ENCODE data around the gene THY1. TPM values are rescaled to one million over a fixed set of nuclear protein-coding genes. Genes with fewer than 3 reads are reported as not detected.

THY1 gene
- total and polyA plus RNA-seq, 7 donors = 5.3 to 214 (median 59.8) TPM

GRCh38 chr11:119377961-119378667 lies 44.9 kb downstream of the THY1 start:
- no peak for TF ChIP-seq EP300 (IDR thresholded peaks at IDR 0.05)
- no peak for TF ChIP-seq POLR2AphosphoS5 (IDR thresholded peaks at IDR 0.05)
- TF ChIP-seq, protein P1, sequence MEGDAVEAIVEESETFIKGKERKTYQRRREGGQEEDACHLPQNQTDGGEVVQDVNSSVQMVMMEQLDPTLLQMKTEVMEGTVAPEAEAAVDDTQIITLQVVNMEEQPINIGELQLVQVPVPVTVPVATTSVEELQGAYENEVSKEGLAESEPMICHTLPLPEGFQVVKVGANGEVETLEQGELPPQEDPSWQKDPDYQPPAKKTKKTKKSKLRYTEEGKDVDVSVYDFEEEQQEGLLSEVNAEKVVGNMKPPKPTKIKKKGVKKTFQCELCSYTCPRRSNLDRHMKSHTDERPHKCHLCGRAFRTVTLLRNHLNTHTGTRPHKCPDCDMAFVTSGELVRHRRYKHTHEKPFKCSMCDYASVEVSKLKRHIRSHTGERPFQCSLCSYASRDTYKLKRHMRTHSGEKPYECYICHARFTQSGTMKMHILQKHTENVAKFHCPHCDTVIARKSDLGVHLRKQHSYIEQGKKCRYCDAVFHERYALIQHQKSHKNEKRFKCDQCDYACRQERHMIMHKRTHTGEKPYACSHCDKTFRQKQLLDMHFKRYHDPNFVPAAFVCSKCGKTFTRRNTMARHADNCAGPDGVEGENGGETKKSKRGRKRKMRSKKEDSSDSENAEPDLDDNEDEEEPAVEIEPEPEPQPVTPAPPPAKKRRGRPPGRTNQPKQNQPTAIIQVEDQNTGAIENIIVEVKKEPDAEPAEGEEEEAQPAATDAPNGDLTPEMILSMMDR (IDR thresholded peaks at IDR 0.05) = no peak
- no peak for TF ChIP-seq POLR2A (IDR thresholded peaks at IDR 0.05)
- Histone ChIP-seq H3K9me3 (no peaks in the 10 kb centered on the region), H3K4me1 (peaks cover 0 to 47% (median 37%) of the 10 kb centered on the region in 4 donors), H3K4me3 (no peak overlapping the region), H3K27me3 (no peaks in the 10 kb centered on the region), H3K36me3 (no peaks in the 10 kb centered on the region), H3K27ac (peak overlapping the region in 1 of 4 donors; percentile 76)
- DNase-seq = no peak
- intact Hi-C loops (cut with DNase I) = no loop called here
- 82% methylated on average over 6 of the region's 6 CpGs for WGBS, 2 donors

- intact Hi-C loops (cut with DNase I) = no loop called here
- H3K4me1 ChIP-seq = peaks cover 0 to 45% (median 34%) of the 10 kb centered on the region in 4 donors
These were observed 45.7 kb downstream of the THY1 start for GRCh38 chr11:119377112-119377901.

DNA sequence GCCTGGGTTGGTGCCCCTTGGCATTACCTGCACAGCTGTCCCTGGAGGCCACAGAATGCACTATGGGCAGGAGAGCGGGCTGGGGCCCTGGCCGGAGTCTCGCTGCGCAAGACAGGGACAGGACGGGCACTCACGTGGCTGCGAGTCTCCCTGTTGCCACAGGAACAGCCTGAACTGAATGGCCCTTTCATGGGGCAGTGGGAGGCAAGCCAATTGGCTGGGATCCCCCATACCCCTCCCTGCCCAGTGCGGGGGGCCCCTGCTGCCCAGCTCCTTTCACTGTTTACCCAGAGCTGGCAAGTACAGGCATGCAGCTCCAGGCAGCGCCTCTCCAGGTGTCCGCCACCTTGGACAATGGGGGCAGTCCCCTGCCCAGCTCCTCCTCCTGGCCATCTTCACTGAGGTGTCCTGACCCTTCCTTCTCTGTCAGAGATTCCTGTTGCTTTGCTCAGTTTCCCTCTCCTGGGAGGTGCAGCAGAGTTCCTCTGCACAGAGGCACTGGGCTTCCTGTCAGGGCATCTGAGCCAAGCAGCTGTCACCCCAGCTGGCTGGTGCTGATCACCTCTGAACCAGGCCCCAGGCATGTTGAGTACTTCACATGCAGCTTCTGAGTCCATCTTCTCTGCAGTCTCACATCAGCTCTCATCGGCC lies 46.6 kb downstream of the THY1 start:
- Histone ChIP-seq H3K9me3 (no peaks in the 10 kb centered on the region), H3K27ac (peak overlapping the region; percentile 69 to 84 (median 76)), H3K36me3 (no peaks in the 10 kb centered on the region), H3K4me3 (no peak overlapping the region), H3K4me1 (peaks cover 0 to 39% (median 28%) of the 10 kb centered on the region in 4 donors), H3K27me3 (no peaks in the 10 kb centered on the region)
- peak; percentile 75 for DNase-seq
- WGBS, 2 donors = 35 to 65% methylated on average over 11 of the region's 11 CpGs
- intact Hi-C loops (cut with DNase I) = no loop called here
- TF ChIP-seq POLR2A (IDR thresholded peaks at IDR 0.05) (no peak), POLR2AphosphoS5 (IDR thresholded peaks at IDR 0.05) (peak in 1 of 4 donors; percentile 17)

More at GRCh38 chr11:119377112-119377901, 45.7 kb downstream of the THY1 start:
- Histone ChIP-seq H3K27me3 (no peaks in the 10 kb centered on the region), H3K27ac (peak overlapping the region in 2 of 4 donors; percentile 76 to 84), H3K9me3 (no peaks in the 10 kb centered on the region), H3K4me3 (no peak overlapping the region), H3K36me3 (no peaks in the 10 kb centered on the region)
- DNase-seq = no peak
- TF ChIP-seq POLR2AphosphoS5 (IDR thresholded peaks at IDR 0.05) (no peak), POLR2A (IDR thresholded peaks at IDR 0.05) (no peak), EP300 (IDR thresholded peaks at IDR 0.05) (no peak)
- TF ChIP-seq, protein P1 (IDR thresholded peaks at IDR 0.05) = no peak
- WGBS, 2 donors = 61 to 72% methylated on average over 12 of the region's 12 CpGs

GRCh38 chr11:119375337-119376196 lies 47.4 kb downstream of the THY1 start:
- H3K4me3 ChIP-seq = no peak overlapping the region
- intact Hi-C loops (cut with DNase I) = no loop called here

More at GRCh38 chr11:119375337-119376196, 47.4 kb downstream of the THY1 start:
- Histone ChIP-seq H3K27ac (peak overlapping the region; percentile 69 to 84 (median 76)), H3K36me3 (no peaks in the 10 kb centered on the region), H3K9me3 (no peaks in the 10 kb centered on the region), H3K4me1 (peaks cover 0 to 36% (median 26%) of the 10 kb centered on the region in 4 donors), H3K27me3 (no peaks in the 10 kb centered on the region)
- TF ChIP-seq POLR2AphosphoS5 (IDR thresholded peaks at IDR 0.05) = peak in 3 of 4 donors; percentile 41 to 73 (median 49)
- TF ChIP-seq EP300 (IDR thresholded peaks at IDR 0.05) = peak in 2 of 4 donors; percentile 31 to 62
- TF ChIP-seq POLR2A (IDR thresholded peaks at IDR 0.05) = no peak
- TF ChIP-seq, protein P1 (IDR thresholded peaks at IDR 0.05) = no peak
- peak; percentile 84 for DNase-seq
- WGBS, 2 donors = 67 to 73% methylated on average over 14 of the region's 14 CpGs

Data from sigmoid colon (tissue), 7 donors.